HEK293 (cell line): ENCODE results near the gene MAP1A.

ENCODE experiments used
- CTCF ChIP-seq: fragments of 450-650 bp; formaldehyde crosslinking; IDR thresholded peaks from 2 replicates; pipeline ENCODE4 v1.5.1; 2016; ENCODE audit warnings: missing biosample characterization, missing genetic modification characterization
- ZFP41 ChIP-seq: fragments of 450-650 bp; formaldehyde crosslinking; IDR thresholded peaks from 2 replicates; pipeline ENCODE4 v1.5.1; 2016; ENCODE audit warnings: missing biosample characterization, missing genetic modification characterization, borderline replicate concordance
- ZNF148 ChIP-seq: fragments of 450-650 bp; formaldehyde crosslinking; IDR thresholded peaks from 2 replicates; pipeline ENCODE4 v1.5.0; 2017; ENCODE audit warnings: missing biosample characterization, missing genetic modification characterization, borderline replicate concordance
- ZNF174 ChIP-seq: fragments of 450-650 bp; formaldehyde crosslinking; IDR thresholded peaks from 2 replicates; pipeline ENCODE4 v1.5.0; 2017; ENCODE audit warnings: missing biosample characterization, mild to moderate bottlenecking, missing genetic modification characterization
- ZNF423 ChIP-seq: fragments of 450-650 bp; formaldehyde crosslinking; IDR thresholded peaks from 2 replicates; pipeline ENCODE4 v1.5.1; 2016; ENCODE audit warnings: missing biosample characterization, missing genetic modification characterization
- ZNF555 ChIP-seq: fragments of 450-650 bp; formaldehyde crosslinking; conservative IDR thresholded peaks from 2 replicates; pipeline ENCODE4 v1.5.1; 2017; ENCODE audit warnings: missing biosample characterization, mild to moderate bottlenecking, missing genetic modification characterization, inconsistent platforms
- ZNF558 ChIP-seq: fragments of 450-650 bp; formaldehyde crosslinking; IDR thresholded peaks from 2 replicates; pipeline ENCODE4 v1.5.1; 2016; ENCODE audit warnings: missing biosample characterization, missing genetic modification characterization
- ZSCAN23 ChIP-seq: fragments of 450-650 bp; formaldehyde crosslinking; IDR thresholded peaks from 2 replicates; pipeline ENCODE4 v1.5.1; 2016; ENCODE audit warnings: missing biosample characterization, missing genetic modification characterization
- TF ChIP-seq, protein P1 (sequence below): fragments of 450-650 bp; formaldehyde crosslinking; IDR thresholded peaks from 2 replicates; pipeline ENCODE4 v1.5.1; 2016; ENCODE audit warnings: missing biosample characterization, missing genetic modification characterization
- TF ChIP-seq, protein P2 (sequence below): fragments of 450-650 bp; formaldehyde crosslinking; IDR thresholded peaks from 2 replicates; pipeline ENCODE4 v1.5.1; 2016; ENCODE audit warnings: missing biosample characterization, missing genetic modification characterization
- TF ChIP-seq, protein P3 (sequence below): fragments of 450-650 bp; formaldehyde crosslinking; conservative IDR thresholded peaks from 2 replicates; pipeline ENCODE4 v1.5.1; 2016; ENCODE audit warnings: low read depth, missing biosample characterization, missing genetic modification characterization

- TF ChIP-seq CTCF (tag by site-specific recombination) (no peak), ZNF555 (tag by site-specific recombination) (no peak), ZFP41 (tag by site-specific recombination) (no peak), ZNF558 (tag by site-specific recombination) (no peak), ZSCAN23 (no peak), ZNF423 (tag by site-specific recombination) (no peak), ZNF174 (tag by site-specific recombination) (no peak), ZNF148 (tag by site-specific recombination) (no peak)
- TF ChIP-seq, protein P1, sequence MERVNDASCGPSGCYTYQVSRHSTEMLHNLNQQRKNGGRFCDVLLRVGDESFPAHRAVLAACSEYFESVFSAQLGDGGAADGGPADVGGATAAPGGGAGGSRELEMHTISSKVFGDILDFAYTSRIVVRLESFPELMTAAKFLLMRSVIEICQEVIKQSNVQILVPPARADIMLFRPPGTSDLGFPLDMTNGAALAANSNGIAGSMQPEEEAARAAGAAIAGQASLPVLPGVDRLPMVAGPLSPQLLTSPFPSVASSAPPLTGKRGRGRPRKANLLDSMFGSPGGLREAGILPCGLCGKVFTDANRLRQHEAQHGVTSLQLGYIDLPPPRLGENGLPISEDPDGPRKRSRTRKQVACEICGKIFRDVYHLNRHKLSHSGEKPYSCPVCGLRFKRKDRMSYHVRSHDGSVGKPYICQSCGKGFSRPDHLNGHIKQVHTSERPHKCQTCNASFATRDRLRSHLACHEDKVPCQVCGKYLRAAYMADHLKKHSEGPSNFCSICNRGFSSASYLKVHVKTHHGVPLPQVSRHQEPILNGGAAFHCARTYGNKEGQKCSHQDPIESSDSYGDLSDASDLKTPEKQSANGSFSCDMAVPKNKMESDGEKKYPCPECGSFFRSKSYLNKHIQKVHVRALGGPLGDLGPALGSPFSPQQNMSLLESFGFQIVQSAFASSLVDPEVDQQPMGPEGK (tag by site-specific recombination): no peak
- TF ChIP-seq, protein P2, sequence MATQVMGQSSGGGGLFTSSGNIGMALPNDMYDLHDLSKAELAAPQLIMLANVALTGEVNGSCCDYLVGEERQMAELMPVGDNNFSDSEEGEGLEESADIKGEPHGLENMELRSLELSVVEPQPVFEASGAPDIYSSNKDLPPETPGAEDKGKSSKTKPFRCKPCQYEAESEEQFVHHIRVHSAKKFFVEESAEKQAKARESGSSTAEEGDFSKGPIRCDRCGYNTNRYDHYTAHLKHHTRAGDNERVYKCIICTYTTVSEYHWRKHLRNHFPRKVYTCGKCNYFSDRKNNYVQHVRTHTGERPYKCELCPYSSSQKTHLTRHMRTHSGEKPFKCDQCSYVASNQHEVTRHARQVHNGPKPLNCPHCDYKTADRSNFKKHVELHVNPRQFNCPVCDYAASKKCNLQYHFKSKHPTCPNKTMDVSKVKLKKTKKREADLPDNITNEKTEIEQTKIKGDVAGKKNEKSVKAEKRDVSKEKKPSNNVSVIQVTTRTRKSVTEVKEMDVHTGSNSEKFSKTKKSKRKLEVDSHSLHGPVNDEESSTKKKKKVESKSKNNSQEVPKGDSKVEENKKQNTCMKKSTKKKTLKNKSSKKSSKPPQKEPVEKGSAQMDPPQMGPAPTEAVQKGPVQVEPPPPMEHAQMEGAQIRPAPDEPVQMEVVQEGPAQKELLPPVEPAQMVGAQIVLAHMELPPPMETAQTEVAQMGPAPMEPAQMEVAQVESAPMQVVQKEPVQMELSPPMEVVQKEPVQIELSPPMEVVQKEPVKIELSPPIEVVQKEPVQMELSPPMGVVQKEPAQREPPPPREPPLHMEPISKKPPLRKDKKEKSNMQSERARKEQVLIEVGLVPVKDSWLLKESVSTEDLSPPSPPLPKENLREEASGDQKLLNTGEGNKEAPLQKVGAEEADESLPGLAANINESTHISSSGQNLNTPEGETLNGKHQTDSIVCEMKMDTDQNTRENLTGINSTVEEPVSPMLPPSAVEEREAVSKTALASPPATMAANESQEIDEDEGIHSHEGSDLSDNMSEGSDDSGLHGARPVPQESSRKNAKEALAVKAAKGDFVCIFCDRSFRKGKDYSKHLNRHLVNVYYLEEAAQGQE (tag by site-specific recombination): no peak
- TF ChIP-seq, protein P3, sequence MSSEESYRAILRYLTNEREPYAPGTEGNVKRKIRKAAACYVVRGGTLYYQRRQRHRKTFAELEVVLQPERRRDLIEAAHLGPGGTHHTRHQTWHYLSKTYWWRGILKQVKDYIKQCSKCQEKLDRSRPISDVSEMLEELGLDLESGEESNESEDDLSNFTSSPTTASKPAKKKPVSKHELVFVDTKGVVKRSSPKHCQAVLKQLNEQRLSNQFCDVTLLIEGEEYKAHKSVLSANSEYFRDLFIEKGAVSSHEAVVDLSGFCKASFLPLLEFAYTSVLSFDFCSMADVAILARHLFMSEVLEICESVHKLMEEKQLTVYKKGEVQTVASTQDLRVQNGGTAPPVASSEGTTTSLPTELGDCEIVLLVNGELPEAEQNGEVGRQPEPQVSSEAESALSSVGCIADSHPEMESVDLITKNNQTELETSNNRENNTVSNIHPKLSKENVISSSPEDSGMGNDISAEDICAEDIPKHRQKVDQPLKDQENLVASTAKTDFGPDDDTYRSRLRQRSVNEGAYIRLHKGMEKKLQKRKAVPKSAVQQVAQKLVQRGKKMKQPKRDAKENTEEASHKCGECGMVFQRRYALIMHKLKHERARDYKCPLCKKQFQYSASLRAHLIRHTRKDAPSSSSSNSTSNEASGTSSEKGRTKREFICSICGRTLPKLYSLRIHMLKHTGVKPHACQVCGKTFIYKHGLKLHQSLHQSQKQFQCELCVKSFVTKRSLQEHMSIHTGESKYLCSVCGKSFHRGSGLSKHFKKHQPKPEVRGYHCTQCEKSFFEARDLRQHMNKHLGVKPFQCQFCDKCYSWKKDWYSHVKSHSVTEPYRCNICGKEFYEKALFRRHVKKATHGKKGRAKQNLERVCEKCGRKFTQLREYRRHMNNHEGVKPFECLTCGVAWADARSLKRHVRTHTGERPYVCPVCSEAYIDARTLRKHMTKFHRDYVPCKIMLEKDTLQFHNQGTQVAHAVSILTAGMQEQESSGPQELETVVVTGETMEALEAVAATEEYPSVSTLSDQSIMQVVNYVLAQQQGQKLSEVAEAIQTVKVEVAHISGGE (tag by site-specific recombination): no peak
Measured at GRCh38 chr15:43520138-43520537, 2.7 kb downstream of the MAP1A start.
